ENCODE results near the gene COL21A1. TPM values are rescaled to one million over a fixed set of nuclear protein-coding genes. Genes with fewer than 3 reads are reported as not detected.

COL21A1 gene
- total and polyA plus RNA-seq, 3 experiments from 2014 or later, result not detected

DNA sequence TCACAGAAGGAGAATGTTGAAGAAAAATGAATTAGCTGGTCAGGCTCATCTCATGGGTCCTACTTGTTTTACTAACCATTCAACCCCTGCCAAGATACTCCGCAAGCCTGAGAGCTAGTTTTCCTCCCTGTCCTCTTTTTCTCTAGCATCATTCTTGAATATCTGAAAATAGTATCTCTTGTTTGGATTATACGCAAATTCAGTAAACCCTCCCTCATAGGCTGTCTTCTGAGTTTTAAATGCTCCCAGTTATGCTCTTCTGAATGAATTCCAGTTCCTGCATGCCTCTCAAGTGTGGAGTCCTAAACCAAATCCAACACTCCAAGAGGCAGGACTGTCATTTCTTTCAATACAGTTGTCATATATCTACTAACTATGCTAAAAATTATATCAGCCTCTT is 99.6 kb downstream of the COL21A1 start:
- H3K27me3 Mint-ChIP-seq, result no peaks in the 10 kb centered on the region
- CTCF ChIA-PET, result no interaction called here
- no peak for DNase-seq
- H3K4me1 ChIP-seq (ENCODE audit: insufficient read depth, low read length), result no peaks in the 10 kb centered on the region
- no peaks in the 10 kb centered on the region for H3K36me3 ChIP-seq (ENCODE audit: insufficient read depth, low read length)
- no peaks in the 10 kb centered on the region for H3K9me3 ChIP-seq (ENCODE audit: low read length)
- no peak overlapping the region for H3K4me3 Mint-ChIP-seq
- H3K4me1 Mint-ChIP-seq, result no peaks in the 10 kb centered on the region
- POLR2A ChIA-PET, result no interaction called here
- H3K27me3 ChIP-seq (ENCODE audit: insufficient read depth, low read length, poor library complexity, severe bottlenecking), result no peaks in the 10 kb centered on the region
- peaks cover 10 to 42% (median 15%) of the 10 kb centered on the region in 5 donors for H3K9me3 Mint-ChIP-seq
- no peak overlapping the region for H3K27ac Mint-ChIP-seq
- H3K27ac ChIP-seq (ENCODE audit: low read depth, low read length), result no peak overlapping the region
- no peak overlapping the region for H3K4me3 ChIP-seq (ENCODE audit: low read length)
- H3K36me3 Mint-ChIP-seq, result no peaks in the 10 kb centered on the region

DNA sequence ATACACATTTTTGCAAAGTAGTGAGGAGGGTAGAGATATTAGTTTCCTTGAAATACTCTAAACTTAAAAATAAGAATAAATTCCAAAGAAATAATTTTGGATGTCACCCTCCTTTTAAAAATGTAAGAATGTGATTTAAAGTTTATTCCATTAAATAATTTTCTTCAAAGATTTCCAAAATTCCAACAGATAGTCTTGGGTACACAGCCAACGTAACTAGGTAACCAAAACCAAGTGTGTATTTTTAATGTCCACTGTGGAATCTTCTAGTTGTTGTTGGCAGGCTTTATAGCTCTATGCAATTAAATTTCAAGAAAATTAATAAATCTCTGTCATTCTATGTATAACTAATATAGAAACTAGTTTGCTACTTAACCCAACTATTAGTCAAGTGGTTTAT is 101.3 kb downstream of the COL21A1 start:
- Histone ChIP-seq H3K4me1 (ENCODE audit: insufficient read depth, low read length) (no peaks in the 10 kb centered on the region), H3K27me3 (ENCODE audit: insufficient read depth, low read length, poor library complexity, severe bottlenecking) (no peaks in the 10 kb centered on the region), H3K9me3 (ENCODE audit: low read length) (no peaks in the 10 kb centered on the region), H3K27ac (ENCODE audit: low read depth, low read length) (no peak overlapping the region), H3K4me3 (ENCODE audit: low read length) (no peak overlapping the region), H3K36me3 (ENCODE audit: insufficient read depth, low read length) (no peaks in the 10 kb centered on the region)
- Mint-ChIP-seq H3K27me3 (no peaks in the 10 kb centered on the region), H3K4me3 (no peak overlapping the region), H3K36me3 (no peaks in the 10 kb centered on the region), H3K27ac (no peak overlapping the region), H3K9me3 (peaks cover 8 to 38% (median 10%) of the 10 kb centered on the region in 5 donors), H3K4me1 (no peaks in the 10 kb centered on the region)
- ChIA-PET POLR2A (no interaction called here), CTCF (interaction anchor here (0.5 kb wide), 1 partner anchor 328 kb away, joined by 3 read pairs; no protein-coding TSS in a partner anchor)
- no peak for DNase-seq

DNA sequence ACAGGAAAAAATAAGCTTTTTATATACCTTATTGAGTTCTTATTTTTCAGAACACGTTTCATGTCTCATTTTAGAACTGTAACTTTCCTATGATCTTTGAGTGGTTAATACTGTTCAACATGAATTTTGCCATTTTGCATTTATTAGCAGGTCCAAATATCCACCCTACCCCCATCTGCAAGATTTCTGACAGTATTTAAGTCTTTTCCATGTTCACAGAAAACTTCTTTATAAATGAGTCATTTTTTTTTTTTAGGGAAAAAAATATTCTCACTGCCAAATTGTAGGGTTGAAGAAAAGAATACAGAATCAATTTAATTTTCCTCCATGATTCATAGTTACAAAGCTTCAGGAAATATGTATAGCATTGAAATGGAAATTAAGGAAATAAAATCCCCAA is 101.8 kb downstream of the COL21A1 start:
- H3K27ac ChIP-seq (ENCODE audit: low read depth, low read length), result no peak overlapping the region
- H3K36me3 Mint-ChIP-seq, result no peaks in the 10 kb centered on the region
- no peaks in the 10 kb centered on the region for H3K27me3 Mint-ChIP-seq
- peaks cover 7 to 38% (median 10%) of the 10 kb centered on the region in 5 donors for H3K9me3 Mint-ChIP-seq
- H3K27me3 ChIP-seq (ENCODE audit: insufficient read depth, low read length, poor library complexity, severe bottlenecking), result no peaks in the 10 kb centered on the region
- no peak overlapping the region for H3K4me3 ChIP-seq (ENCODE audit: low read length)
- no peaks in the 10 kb centered on the region for H3K9me3 ChIP-seq (ENCODE audit: low read length)
- DNase-seq, result no peak
- ChIA-PET POLR2A (no interaction called here), CTCF (no interaction called here)
- H3K4me1 ChIP-seq (ENCODE audit: insufficient read depth, low read length), result no peaks in the 10 kb centered on the region
- no peak overlapping the region for H3K4me3 Mint-ChIP-seq
- H3K4me1 Mint-ChIP-seq, result no peaks in the 10 kb centered on the region
- H3K27ac Mint-ChIP-seq, result no peak overlapping the region
- H3K36me3 ChIP-seq (ENCODE audit: insufficient read depth, low read length), result no peaks in the 10 kb centered on the region

DNA sequence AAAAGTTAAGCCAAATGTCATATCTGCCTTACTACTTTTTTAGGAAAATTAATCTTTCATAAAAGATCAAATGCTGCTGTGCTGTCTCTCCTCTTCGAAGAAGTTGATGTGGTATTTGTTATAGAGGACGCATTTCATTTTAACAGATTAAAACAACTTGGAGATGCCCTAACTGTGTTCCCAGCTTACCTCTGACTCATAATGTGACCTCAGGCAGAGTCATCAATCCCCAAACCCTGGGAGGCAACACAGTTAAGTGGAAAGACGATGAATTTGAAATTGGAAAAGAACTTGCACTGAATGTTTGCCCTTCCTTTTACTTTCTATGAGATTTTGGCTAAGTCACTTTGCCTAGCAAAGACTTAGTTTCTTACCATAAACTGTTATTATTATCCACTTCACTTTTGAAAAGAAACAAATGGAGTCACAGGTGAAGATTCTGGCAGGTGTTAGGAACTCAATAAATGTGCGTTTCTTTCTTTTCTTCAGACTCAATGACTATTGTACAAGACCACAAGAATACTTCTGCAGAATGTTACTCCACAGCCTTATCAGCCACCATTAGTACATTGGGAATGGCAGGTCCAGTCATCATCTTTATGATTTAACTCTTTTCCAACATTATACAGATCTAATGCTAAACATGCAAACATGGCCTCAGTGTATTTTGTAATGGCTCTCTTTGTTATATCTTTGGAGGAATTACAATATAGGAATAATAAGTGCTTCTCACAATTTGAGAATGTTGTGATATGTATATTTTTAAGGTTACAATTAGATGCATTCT is 102.6 kb downstream of the COL21A1 start:
- no peaks in the 10 kb centered on the region for H3K4me1 ChIP-seq (ENCODE audit: insufficient read depth, low read length)
- H3K27ac Mint-ChIP-seq, result no peak overlapping the region
- H3K4me1 Mint-ChIP-seq, result no peaks in the 10 kb centered on the region
- no peak overlapping the region for H3K4me3 Mint-ChIP-seq
- no peaks in the 10 kb centered on the region for H3K27me3 Mint-ChIP-seq
- H3K36me3 ChIP-seq (ENCODE audit: insufficient read depth, low read length), result no peaks in the 10 kb centered on the region
- ChIA-PET CTCF (no interaction called here), POLR2A (no interaction called here)
- no peaks in the 10 kb centered on the region for H3K9me3 ChIP-seq (ENCODE audit: low read length)
- no peak overlapping the region for H3K27ac ChIP-seq (ENCODE audit: low read depth, low read length)
- H3K4me3 ChIP-seq (ENCODE audit: low read length), result no peak overlapping the region
- no peaks in the 10 kb centered on the region for H3K27me3 ChIP-seq (ENCODE audit: insufficient read depth, low read length, poor library complexity, severe bottlenecking)
- no peaks in the 10 kb centered on the region for H3K36me3 Mint-ChIP-seq
- no peak for DNase-seq
- peaks cover 7 to 35% (median 10%) of the 10 kb centered on the region in 5 donors for H3K9me3 Mint-ChIP-seq

DNA sequence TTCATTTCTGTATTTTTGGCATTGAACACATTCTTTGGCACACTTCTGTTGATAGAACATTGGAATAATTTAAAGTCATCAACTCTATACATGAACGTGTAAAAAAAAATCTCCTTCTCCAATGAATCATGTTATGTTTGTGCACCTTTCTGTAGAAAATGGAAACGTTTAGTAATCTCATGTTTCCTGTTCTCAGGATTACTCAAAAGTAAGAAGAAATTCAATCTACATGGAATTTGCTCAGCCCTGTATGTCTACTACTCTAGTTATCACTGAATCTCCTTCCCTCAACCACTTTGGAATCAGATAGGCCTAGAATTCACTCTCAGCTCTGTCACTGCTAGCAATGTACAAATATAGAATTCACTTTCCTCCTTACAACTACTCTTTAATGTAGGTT is 103.6 kb downstream of the COL21A1 start:
- H3K4me1 Mint-ChIP-seq, result no peaks in the 10 kb centered on the region
- no peaks in the 10 kb centered on the region for H3K36me3 ChIP-seq (ENCODE audit: insufficient read depth, low read length)

DNA sequence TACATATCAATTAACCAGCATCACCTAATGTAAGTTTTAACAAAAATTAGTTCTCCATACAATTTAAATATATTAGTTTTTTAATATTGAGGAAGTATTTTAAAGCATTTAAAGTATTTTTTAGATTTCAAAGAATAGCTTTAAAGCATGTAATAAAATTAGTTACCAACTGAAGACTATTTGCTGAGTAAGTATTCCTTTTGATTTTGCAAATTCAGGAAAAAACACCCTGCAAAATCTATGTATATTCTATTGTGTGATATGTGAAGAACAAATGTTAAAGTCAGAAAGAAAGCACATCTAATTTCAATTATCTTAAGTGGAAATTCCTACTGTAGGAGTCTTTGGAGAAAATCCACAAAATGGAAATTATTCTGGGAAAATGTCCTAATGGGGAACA is 107.3 kb downstream of the COL21A1 start:
- POLR2A ChIA-PET, result no interaction called here

More for the DNA sequence above, 103.6 kb downstream of the COL21A1 start:
- Histone ChIP-seq H3K4me1 (ENCODE audit: insufficient read depth, low read length) (no peaks in the 10 kb centered on the region), H3K9me3 (ENCODE audit: low read length) (no peaks in the 10 kb centered on the region), H3K4me3 (ENCODE audit: low read length) (no peak overlapping the region), H3K27ac (ENCODE audit: low read depth, low read length) (no peak overlapping the region), H3K27me3 (ENCODE audit: insufficient read depth, low read length, poor library complexity, severe bottlenecking) (no peaks in the 10 kb centered on the region)
- Mint-ChIP-seq H3K36me3 (no peaks in the 10 kb centered on the region), H3K27ac (no peak overlapping the region), H3K27me3 (no peaks in the 10 kb centered on the region), H3K4me3 (no peak overlapping the region), H3K9me3 (peaks cover 6 to 31% (median 9%) of the 10 kb centered on the region in 5 donors)
- ChIA-PET POLR2A (no interaction called here), CTCF (no interaction called here)
- no peak for DNase-seq

GRCh38 chr6:56115715-56116114 is 131.7 kb downstream of the COL21A1 start:
- CTCF ChIA-PET, result no interaction called here
- H3K27ac Mint-ChIP-seq, result no peak overlapping the region
- H3K27me3 ChIP-seq (ENCODE audit: insufficient read depth, low read length, poor library complexity, severe bottlenecking), result no peaks in the 10 kb centered on the region
- H3K4me3 Mint-ChIP-seq, result no peak overlapping the region
- H3K9me3 ChIP-seq (ENCODE audit: low read length), result no peaks in the 10 kb centered on the region
- no peak overlapping the region for H3K27ac ChIP-seq (ENCODE audit: low read depth, low read length)
- H3K9me3 Mint-ChIP-seq, result peaks cover 12 to 40% (median 22%) of the 10 kb centered on the region in 5 donors
- H3K4me1 Mint-ChIP-seq, result no peaks in the 10 kb centered on the region
- POLR2A ChIA-PET, result no interaction called here
- H3K4me1 ChIP-seq (ENCODE audit: insufficient read depth, low read length), result no peaks in the 10 kb centered on the region
- no peaks in the 10 kb centered on the region for H3K27me3 Mint-ChIP-seq
- H3K36me3 Mint-ChIP-seq, result no peaks in the 10 kb centered on the region
- DNase-seq, result no peak
- no peaks in the 10 kb centered on the region for H3K36me3 ChIP-seq (ENCODE audit: insufficient read depth, low read length)
- H3K4me3 ChIP-seq (ENCODE audit: low read length), result no peak overlapping the region

More for the DNA sequence above, 107.3 kb downstream of the COL21A1 start:
- Histone ChIP-seq H3K9me3 (ENCODE audit: low read length) (no peaks in the 10 kb centered on the region), H3K27ac (ENCODE audit: low read depth, low read length) (no peak overlapping the region), H3K36me3 (ENCODE audit: insufficient read depth, low read length) (no peaks in the 10 kb centered on the region), H3K27me3 (ENCODE audit: insufficient read depth, low read length, poor library complexity, severe bottlenecking) (no peaks in the 10 kb centered on the region), H3K4me1 (ENCODE audit: insufficient read depth, low read length) (no peaks in the 10 kb centered on the region), H3K4me3 (ENCODE audit: low read length) (no peak overlapping the region)
- Mint-ChIP-seq H3K27ac (no peak overlapping the region), H3K36me3 (no peaks in the 10 kb centered on the region), H3K4me3 (no peak overlapping the region), H3K9me3 (peaks cover under 1 to 44% (median 7%) of the 10 kb centered on the region in 5 donors), H3K4me1 (no peaks in the 10 kb centered on the region), H3K27me3 (no peaks in the 10 kb centered on the region)
- DNase-seq, result no peak
- CTCF ChIA-PET, result no interaction called here

DNA sequence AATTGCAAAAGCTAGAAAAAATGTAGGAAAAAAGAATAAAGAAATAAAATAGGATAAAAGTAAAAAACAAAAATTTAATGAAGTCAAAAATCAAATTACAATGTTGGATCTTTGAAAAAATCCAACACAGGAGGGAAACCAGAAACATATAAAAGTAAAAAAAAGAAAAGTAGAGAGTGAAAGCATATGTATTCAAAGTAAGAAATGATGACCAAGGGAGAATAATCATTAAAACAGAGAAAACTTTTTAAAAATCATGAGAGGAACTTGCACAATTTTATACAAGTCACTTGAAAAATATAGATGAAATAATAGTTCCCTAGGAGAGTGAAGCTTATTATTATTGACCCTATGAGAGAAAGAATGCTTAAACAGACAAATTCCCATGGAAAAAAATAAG is 138.2 kb downstream of the COL21A1 start:
- Histone ChIP-seq H3K27ac (ENCODE audit: low read depth, low read length) (no peak overlapping the region), H3K27me3 (ENCODE audit: insufficient read depth, low read length, poor library complexity, severe bottlenecking) (no peaks in the 10 kb centered on the region), H3K4me3 (ENCODE audit: low read length) (no peak overlapping the region), H3K36me3 (ENCODE audit: insufficient read depth, low read length) (no peaks in the 10 kb centered on the region), H3K4me1 (ENCODE audit: insufficient read depth, low read length) (no peaks in the 10 kb centered on the region), H3K9me3 (ENCODE audit: low read length) (no peaks in the 10 kb centered on the region)
- ChIA-PET CTCF (no interaction called here), POLR2A (no interaction called here)
- DNase-seq, result no peak
- Mint-ChIP-seq H3K4me3 (no peak overlapping the region), H3K27me3 (no peaks in the 10 kb centered on the region), H3K9me3 (peaks cover 7 to 31% (median 12%) of the 10 kb centered on the region in 5 donors), H3K4me1 (no peaks in the 10 kb centered on the region), H3K27ac (no peak overlapping the region), H3K36me3 (no peaks in the 10 kb centered on the region)
